Neuronal stem cell (in vitro differentiated cells): Measurements from ENCODE around the gene AIFM2.
"Not testable (repeated sequence)": the region's sequence is repeated elsewhere in the genome, so short reads cannot be mapped to it uniquely, and the experiment has no call there.

Experiments used
- DNase-seq: peaks from one replicate; pipeline ENCODE4 v3.0.0-alpha.2; 2013; ENCODE audit warnings: low spot score
- H2AFZ ChIP-seq: one replicate; pipeline ENCODE4 v1.6.1; 2013; ENCODE audit warnings: mild to moderate bottlenecking, low read length, inconsistent platforms
- H2AK5ac ChIP-seq: 2 replicates; pipeline ENCODE4 v1.6.1; 2013; ENCODE audit warnings: low read depth, mild to moderate bottlenecking, inconsistent platforms, low read length, moderate library complexity, mixed read lengths
- H2BK120ac ChIP-seq: 2 replicates; pipeline ENCODE4 v1.6.1; 2013; ENCODE audit warnings: low read depth, mild to moderate bottlenecking, inconsistent platforms, low read length, moderate library complexity, mixed read lengths
- H2BK12ac ChIP-seq: one replicate; pipeline ENCODE4 v1.6.1; 2013; ENCODE audit warnings: low read length, inconsistent platforms
- H2BK15ac ChIP-seq: 2 replicates; pipeline ENCODE4 v1.6.1; 2013; ENCODE audit warnings: mild to moderate bottlenecking, low read length, inconsistent platforms, mixed read lengths
- H2BK5ac ChIP-seq: one replicate; pipeline ENCODE4 v1.6.1; 2013; ENCODE audit warnings: inconsistent platforms, mild to moderate bottlenecking, low read length, moderate library complexity
- H3K14ac ChIP-seq: one replicate; pipeline ENCODE4 v1.6.1; 2013; ENCODE audit warnings: low read length, inconsistent platforms
- H3K18ac ChIP-seq: 2 replicates; pipeline ENCODE4 v1.6.1; 2013; ENCODE audit warnings: low read length, inconsistent platforms
- H3K23ac ChIP-seq: 2 replicates; pipeline ENCODE4 v1.6.1; 2013; ENCODE audit warnings: low read depth, mild to moderate bottlenecking, mixed read lengths, low read length, inconsistent platforms; ENCODE audit not compliant: poor library complexity
- H3K27ac ChIP-seq: replicated peaks from 3 replicates; pipeline ENCODE4 v1.5.1; 2013; ENCODE audit warnings: low read length, inconsistent platforms
- H3K27me3 ChIP-seq, 3 experiments: 2 replicates each; pipeline ENCODE4 v1.6.1; 2013; ENCODE audit warnings: low read length in 3 of 3, mild to moderate bottlenecking in 2 of 3, inconsistent platforms in 1 of 3, low read depth in 1 of 3, mixed read lengths in 1 of 3, moderate library complexity in 1 of 3; ENCODE audit not compliant: control insufficient read depth in 3 of 3, insufficient read depth in 3 of 3
- H3K36me3 ChIP-seq, 2 donors: replicated peaks in 1 of 2; 2 replicates each; pipeline ENCODE4 v1.6.1; 2013; ENCODE audit warnings: low read length in 2 of 2; ENCODE audit not compliant: control insufficient read depth in 2 of 2, insufficient read depth in 2 of 2
- H3K4ac ChIP-seq: 2 replicates; pipeline ENCODE4 v1.6.1; 2013; ENCODE audit warnings: inconsistent platforms, mild to moderate bottlenecking, low read length, moderate library complexity
- H3K4me1 ChIP-seq, 2 donors: 1 replicate in 1 of 2; 2 replicates in 1 of 2; pipeline ENCODE4 v1.6.1; 2013; ENCODE audit warnings: low read length in 2 of 2, low read depth in 1 of 2; ENCODE audit not compliant: control insufficient read depth in 2 of 2, insufficient read depth in 1 of 2
- H3K4me2 ChIP-seq: one replicate; pipeline ENCODE4 v1.6.1; 2013; ENCODE audit warnings: mild to moderate bottlenecking, low read length, inconsistent platforms; ENCODE audit not compliant: insufficient read depth, poor library complexity, severe bottlenecking
- H3K4me3 ChIP-seq, 2 donors: 2 replicates each; pipeline ENCODE4 v1.5.1; 2013; ENCODE audit warnings: low read length in 2 of 2, mild to moderate bottlenecking in 2 of 2, inconsistent platforms in 1 of 2, moderate library complexity in 1 of 2
- H3K79me1 ChIP-seq: one replicate; pipeline ENCODE4 v1.6.1; 2013; ENCODE audit warnings: low read depth, mild to moderate bottlenecking, inconsistent platforms, low read length, moderate library complexity
- H3K9ac ChIP-seq: one replicate; pipeline ENCODE4 v1.6.1; 2013; ENCODE audit warnings: mild to moderate bottlenecking, low read depth, low read length, inconsistent platforms; ENCODE audit not compliant: poor library complexity
- H3K9me3 ChIP-seq, 2 donors: replicated peaks in 1 of 2; 2 replicates each; pipeline versions ENCODE3 to v1.6.1; 2013; ENCODE audit warnings: low read length in 2 of 2, mild to moderate bottlenecking in 2 of 2, inconsistent platforms in 1 of 2, low read depth in 1 of 2, mixed read lengths in 1 of 2, moderate library complexity in 1 of 2; ENCODE audit not compliant: control insufficient read depth in 2 of 2, insufficient read depth in 1 of 2
- H4K8ac ChIP-seq: one replicate; pipeline ENCODE4 v1.6.1; 2013; ENCODE audit warnings: low read depth, mild to moderate bottlenecking, inconsistent platforms, low read length, moderate library complexity
- H4K91ac ChIP-seq: one replicate; pipeline ENCODE4 v1.6.1; 2013; ENCODE audit warnings: low read length, low read depth, mild to moderate bottlenecking, inconsistent platforms; ENCODE audit not compliant: poor library complexity
- WGBS, 2 donors: extraction: QIAGEN DNeasy Blood & Tissue Kit; methylation state at CpG; one replicate each; pipeline ENCODE4 v1.1.7; 2013; ENCODE audit warnings: missing lambda C conversion rate in 2 of 2, mixed read lengths in 1 of 2; ENCODE audit not compliant: insufficient read length in 2 of 2, insufficient replicate concordance in 1 of 2; ENCODE audit errors: extremely low coverage in 2 of 2; 5-methylcytosine and 5-hydroxymethylcytosine counted together

The AIFM2 gene

DNA sequence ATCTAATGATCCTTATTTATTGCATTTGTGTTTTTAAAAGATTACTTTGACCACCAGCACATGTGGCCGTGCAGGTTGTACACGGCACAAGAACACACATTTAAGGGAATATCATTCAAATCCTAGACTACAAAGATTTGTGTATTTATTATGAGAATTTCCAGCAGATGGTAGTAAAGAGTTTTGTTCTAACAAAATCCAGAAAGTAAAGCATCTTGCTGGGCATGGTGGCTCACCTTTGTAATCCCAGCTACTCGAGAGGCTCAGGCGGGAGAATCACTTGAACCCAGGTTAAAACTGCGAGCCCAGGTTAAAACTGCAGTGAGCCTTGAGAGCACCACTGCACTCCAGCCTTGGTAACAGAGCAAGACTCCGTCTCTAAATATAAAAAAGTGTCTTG, 48.4 kb downstream of the AIFM2 start:
- H3K36me3 ChIP-seq: peaks cover 25 to 93% of the 10 kb centered on the region in 2 donors
- H3K23ac ChIP-seq: no peak overlapping the region

GRCh38 chr10:70080789-70081188, 51.8 kb downstream of the AIFM2 start:
- not testable (repeated sequence) for H3K27ac ChIP-seq, H3K4me2 ChIP-seq, H2BK12ac ChIP-seq, H3K4ac ChIP-seq, H3K18ac ChIP-seq, H3K4me1 ChIP-seq, H3K27me3 ChIP-seq, H4K8ac ChIP-seq, H3K9me3 ChIP-seq, H2AFZ ChIP-seq, H2AK5ac ChIP-seq, H2BK120ac ChIP-seq, H3K9ac ChIP-seq, H4K91ac ChIP-seq, DNase-seq, H3K4me3 ChIP-seq, H2BK5ac ChIP-seq, H3K23ac ChIP-seq, H3K14ac ChIP-seq, H2BK15ac ChIP-seq, H3K79me1 ChIP-seq
- peaks cover 30 to 93% of the 10 kb centered on the region in 2 donors for H3K36me3 ChIP-seq
- no CpG with 5 or more reads among the region's 2 CpGs for WGBS, 2 donors

More for the DNA sequence above, 48.4 kb downstream of the AIFM2 start:
- H4K91ac ChIP-seq: no peak overlapping the region
- no peak overlapping the region for H3K4me2 ChIP-seq
- no peak overlapping the region for H4K8ac ChIP-seq
- no peak for DNase-seq
- H3K27ac ChIP-seq: no peak overlapping the region
- no peak overlapping the region for H3K4me3 ChIP-seq
- peaks cover 5% of the 10 kb centered on the region for H3K79me1 ChIP-seq
- H2BK5ac ChIP-seq: no peak overlapping the region
- H3K9ac ChIP-seq: no peak overlapping the region
- no peak overlapping the region for H2BK12ac ChIP-seq
- H3K18ac ChIP-seq: no peak overlapping the region
- H3K4ac ChIP-seq: no peak overlapping the region
- H2BK120ac ChIP-seq: no peak overlapping the region
- no peak overlapping the region for H2BK15ac ChIP-seq
- WGBS, 2 donors: no CpG with 5 or more reads among the region's 6 CpGs
- H2AFZ ChIP-seq: no peak overlapping the region
- no peaks in the 10 kb centered on the region for H3K9me3 ChIP-seq
- H3K4me1 ChIP-seq: no peaks in the 10 kb centered on the region
- no peak overlapping the region for H3K14ac ChIP-seq
- no peaks in the 10 kb centered on the region for H3K27me3 ChIP-seq
- no peak overlapping the region for H2AK5ac ChIP-seq

GRCh38 chr10:70078937-70079336, 53.7 kb downstream of the AIFM2 start:
- WGBS, 2 donors: no CpG with 5 or more reads among the region's 7 CpGs
- no peak overlapping the region for H3K14ac ChIP-seq
- H4K8ac ChIP-seq: no peak overlapping the region
- H3K4ac ChIP-seq: no peak overlapping the region
- H3K4me1 ChIP-seq: no peaks in the 10 kb centered on the region
- no peak overlapping the region for H3K9ac ChIP-seq
- H2BK15ac ChIP-seq: no peak overlapping the region
- no peak overlapping the region for H2BK5ac ChIP-seq
- H3K36me3 ChIP-seq: peaks cover 40 to 91% of the 10 kb centered on the region in 2 donors
- no peak overlapping the region for H2BK12ac ChIP-seq
- H4K91ac ChIP-seq: no peak overlapping the region
- no peaks in the 10 kb centered on the region for H3K9me3 ChIP-seq
- H3K27ac ChIP-seq: no peak overlapping the region
- H3K18ac ChIP-seq: no peak overlapping the region
- no peak for DNase-seq
- no peak overlapping the region for H2BK120ac ChIP-seq
- no peak overlapping the region for H2AK5ac ChIP-seq
- H3K23ac ChIP-seq: no peak overlapping the region
- H3K4me3 ChIP-seq: no peak overlapping the region
- no peaks in the 10 kb centered on the region for H3K27me3 ChIP-seq
- H3K79me1 ChIP-seq: peaks cover 11% of the 10 kb centered on the region
- H3K4me2 ChIP-seq: no peak overlapping the region
- no peak overlapping the region for H2AFZ ChIP-seq

GRCh38 chr10:70078329-70078728, 54.3 kb downstream of the AIFM2 start:
- peaks cover 36 to 91% of the 10 kb centered on the region in 2 donors for H3K36me3 ChIP-seq
- H3K23ac ChIP-seq: no peak overlapping the region
- H3K4me2 ChIP-seq: no peak overlapping the region
- H3K18ac ChIP-seq: no peak overlapping the region
- no peak overlapping the region for H2BK12ac ChIP-seq
- H3K9ac ChIP-seq: no peak overlapping the region
- H3K14ac ChIP-seq: no peak overlapping the region
- H2BK5ac ChIP-seq: no peak overlapping the region
- no peak for DNase-seq
- no peak overlapping the region for H4K91ac ChIP-seq
- no peak overlapping the region for H3K27ac ChIP-seq
- no peaks in the 10 kb centered on the region for H3K9me3 ChIP-seq
- H3K4me3 ChIP-seq: no peak overlapping the region
- H3K79me1 ChIP-seq: peaks cover 11% of the 10 kb centered on the region
- no peak overlapping the region for H2BK120ac ChIP-seq
- no peak overlapping the region for H3K4ac ChIP-seq
- H2AK5ac ChIP-seq: no peak overlapping the region
- WGBS, 2 donors: no CpG with 5 or more reads among the region's 5 CpGs
- H3K27me3 ChIP-seq: no peaks in the 10 kb centered on the region
- no peak overlapping the region for H4K8ac ChIP-seq
- H2BK15ac ChIP-seq: no peak overlapping the region
- no peaks in the 10 kb centered on the region for H3K4me1 ChIP-seq
- no peak overlapping the region for H2AFZ ChIP-seq
